H1 (cell line): Measurements from ENCODE around the gene RWDD3. TPM values are rescaled to one million over a fixed set of nuclear protein-coding genes. Genes with fewer than 3 reads are reported as not detected.

Source experiments
- CTCF ChIA-PET: fragments of 300-600 bp; sonication (Branson Sonifier 250); formaldehyde crosslinking; loops from one replicate; lab custom pipeline; 2021; ENCODE audit not compliant: partially characterized antibody; lab: Charles Lee
- POLR2A ChIA-PET: fragments of 300-600 bp; sonication (Branson Sonifier 250); formaldehyde crosslinking; loops from one replicate; lab custom pipeline; 2021; ENCODE audit warnings: inconsistent platforms; ENCODE audit not compliant: partially characterized antibody; lab: Charles Lee
- DNase-seq, 2 experiments: peaks; one replicate each; pipeline versions ENCODE4 v3.0.0 to v3.0.0-alpha.2; 2010 to 2022; ENCODE audit warnings: low spot score in 2 of 2, low read depth in 1 of 2, mixed read lengths in 1 of 2
- FAIRE-seq: peaks from 2 replicates; lab custom pipeline; 2011; peaks lifted over from hg19 to GRCh38; lab: Jason Lieb, UNC
- H2AFZ ChIP-seq: 2 replicates; pipeline ENCODE4 v1.8.1; 2012; ENCODE audit warnings: low read length, inconsistent platforms
- H2AK5ac ChIP-seq: 2 replicates; pipeline ENCODE4 v1.6.1; 2013; ENCODE audit warnings: low read depth, low read length
- H2BK120ac ChIP-seq: replicated peaks from 2 replicates; pipeline ENCODE3; 2013; ENCODE audit warnings: low read depth, low read length, inconsistent platforms
- H2BK12ac ChIP-seq: 2 replicates; pipeline ENCODE4 v1.6.1; 2013; ENCODE audit warnings: low read depth, low read length
- H2BK15ac ChIP-seq: 2 replicates; pipeline ENCODE4 v1.6.1; 2013; ENCODE audit warnings: low read length
- H2BK20ac ChIP-seq: 2 replicates; pipeline ENCODE4 v1.6.1; 2013; ENCODE audit warnings: low read length
- H2BK5ac ChIP-seq: 2 replicates; pipeline ENCODE4 v1.6.1; 2013; ENCODE audit warnings: low read depth, low read length
- H3K14ac ChIP-seq: 2 replicates; pipeline ENCODE4 v1.6.1; 2013; ENCODE audit warnings: inconsistent platforms; ENCODE audit not compliant: insufficient read length
- H3K18ac ChIP-seq: 2 replicates; pipeline ENCODE4 v1.6.1; 2013; ENCODE audit warnings: low read length; ENCODE audit errors: extremely low read depth
- H3K23ac ChIP-seq: 2 replicates; pipeline ENCODE4 v1.6.1; 2013; ENCODE audit warnings: inconsistent platforms; ENCODE audit not compliant: insufficient read length
- H3K23me2 ChIP-seq: 2 replicates; pipeline ENCODE4 v1.6.1; 2013; ENCODE audit warnings: low read depth, low read length
- H3K27ac ChIP-seq: 2 replicates; pipeline ENCODE4 v1.6.1; 2011; ENCODE audit warnings: low read depth, low read length, inconsistent platforms
- H3K27me3 ChIP-seq, 4 experiments: replicated peaks in 1 of 4; 1 replicate in 1 of 4; 2 replicates in 3 of 4; pipeline versions ENCODE4 v1.6.1 to v1.8.1; 2011 to 2013; ENCODE audit warnings: low read length in 3 of 4, mild to moderate bottlenecking in 3 of 4, inconsistent platforms in 2 of 4, mixed read lengths in 2 of 4, moderate library complexity in 1 of 4; ENCODE audit not compliant: control insufficient read depth in 3 of 4, insufficient read depth in 3 of 4; ENCODE audit errors: extremely low read depth in 1 of 4
- H3K36me3 ChIP-seq, 4 experiments: 2 replicates each; pipeline versions ENCODE4 v1.6.1 to v1.8.1; 2011 to 2013; ENCODE audit warnings: mild to moderate bottlenecking in 4 of 4, low read length in 3 of 4, moderate library complexity in 2 of 4, control low read depth in 1 of 4, inconsistent platforms in 1 of 4; ENCODE audit not compliant: insufficient read depth in 4 of 4, control insufficient read depth in 2 of 4
- H3K4ac ChIP-seq: replicated peaks from 2 replicates; pipeline ENCODE3; 2013; ENCODE audit warnings: low read length, low read depth, mixed read lengths, inconsistent platforms; ENCODE audit not compliant: insufficient read length
- H3K4me1 ChIP-seq, 4 experiments: replicated peaks in 1 of 4; 1 replicate in 1 of 4; 2 replicates in 3 of 4; pipeline versions ENCODE4 v1.6.1 to v1.8.1; 2011 to 2013; ENCODE audit warnings: low read length in 3 of 4, inconsistent platforms in 2 of 4, mixed read lengths in 1 of 4; ENCODE audit not compliant: insufficient read depth in 4 of 4, control insufficient read depth in 3 of 4
- H3K4me2 ChIP-seq, 2 experiments: 2 replicates each; pipeline versions ENCODE4 v1.6.1 to v1.8.1; 2011 to 2013; ENCODE audit warnings: low read depth in 2 of 2, low read length in 2 of 2, control low read depth in 1 of 2, inconsistent platforms in 1 of 2, mild to moderate bottlenecking in 1 of 2; ENCODE audit not compliant: insufficient read depth in 1 of 2
- H3K4me3 ChIP-seq, 4 experiments: fragments of 200-600, 300-600 bp in 1 of 4; sonication (generic), shearing (Covaris generic), sonication (Bioruptor Twin) in 1 of 4; 2 replicates each; pipeline versions ENCODE4 v1.5.1 to v1.8.1; 2011 to 2016; ENCODE audit warnings: low read length in 4 of 4, low read depth in 3 of 4, control low read depth in 2 of 4, inconsistent platforms in 2 of 4, mild to moderate bottlenecking in 2 of 4, mixed read lengths in 1 of 4, moderate library complexity in 1 of 4; ENCODE audit not compliant: insufficient read depth in 2 of 4; ENCODE audit errors: extremely low read depth in 1 of 4
- H3K56ac ChIP-seq: replicated peaks from 2 replicates; pipeline ENCODE3; 2013; ENCODE audit warnings: low read depth, mild to moderate bottlenecking, mixed read lengths, low read length, inconsistent platforms; ENCODE audit not compliant: insufficient read length
- H3K79me1 ChIP-seq: 2 replicates; pipeline ENCODE4 v1.6.1; 2013; ENCODE audit warnings: low read depth, low read length, control low read depth
- H3K79me2 ChIP-seq, 2 experiments: 2 replicates each; pipeline versions ENCODE4 v1.6.1 to v1.8.1; 2012 to 2013; ENCODE audit warnings: low read length in 2 of 2, mild to moderate bottlenecking in 2 of 2, inconsistent platforms in 1 of 2; ENCODE audit not compliant: insufficient read depth in 2 of 2, control insufficient read depth in 1 of 2
- H3K9ac ChIP-seq, 4 experiments: replicated peaks in 1 of 4; 1 replicate in 1 of 4; 2 replicates in 3 of 4; pipeline versions ENCODE4 v1.6.1 to v1.8.1; 2011 to 2013; ENCODE audit warnings: low read depth in 3 of 4, low read length in 3 of 4, control low read depth in 2 of 4, mild to moderate bottlenecking in 2 of 4, moderate library complexity in 2 of 4, inconsistent platforms in 1 of 4; ENCODE audit errors: extremely low read depth in 1 of 4
- H3K9me3 ChIP-seq, 2 experiments: 2 replicates each; pipeline versions ENCODE4 v1.6.1 to v1.8.1; 2012 to 2013; ENCODE audit warnings: mild to moderate bottlenecking in 2 of 2, moderate library complexity in 2 of 2, control low read depth in 1 of 2, inconsistent platforms in 1 of 2, low read depth in 1 of 2, low read length in 1 of 2, mixed read lengths in 1 of 2; ENCODE audit not compliant: insufficient read depth in 2 of 2
- H4K20me1 ChIP-seq, 2 experiments: replicated peaks in 1 of 2; 2 replicates each; pipeline versions ENCODE3 to v1.8.1; 2011 to 2013; ENCODE audit warnings: inconsistent platforms in 2 of 2, low read length in 2 of 2, mild to moderate bottlenecking in 1 of 2; ENCODE audit not compliant: insufficient read depth in 2 of 2, control insufficient read depth in 1 of 2
- H4K5ac ChIP-seq: 2 replicates; pipeline ENCODE4 v1.6.1; 2013; ENCODE audit warnings: low read length, low read depth, mixed read lengths, inconsistent platforms; ENCODE audit not compliant: insufficient read length
- H4K8ac ChIP-seq: 2 replicates; pipeline ENCODE4 v1.8.0; 2013; ENCODE audit warnings: mild to moderate bottlenecking, moderate library complexity, low read length, inconsistent platforms; ENCODE audit not compliant: insufficient read depth; ENCODE audit errors: extremely low read depth
- H4K91ac ChIP-seq: replicated peaks from 2 replicates; pipeline ENCODE3; 2013; ENCODE audit warnings: low read length, mixed read lengths, inconsistent platforms; ENCODE audit not compliant: insufficient read length
- ASH2L ChIP-seq: fragments of 200-600, 300-600 bp; sonication (generic); IDR thresholded peaks from one replicate; pipeline ENCODE4 v1.7.1; 2017; ENCODE audit warnings: low read length
- BCL11A ChIP-seq, 2 experiments: IDR thresholded peaks; one replicate each; pipeline ENCODE4 v1.6.1; 2011; ENCODE audit warnings: low read depth in 2 of 2, low read length in 2 of 2, mild to moderate bottlenecking in 2 of 2
- EGR1 ChIP-seq: IDR thresholded peaks from 2 replicates; pipeline ENCODE4 v1.6.1; 2011; ENCODE audit warnings: low read depth, low read length, borderline replicate concordance
- EZH2 ChIP-seq: fragments of 200-600 bp; sonication (generic); IDR thresholded peaks from 2 replicates; pipeline ENCODE4 v1.7.1; 2012; ENCODE audit warnings: low read depth, mild to moderate bottlenecking, moderate library complexity, low read length, inconsistent platforms; ENCODE audit not compliant: severe bottlenecking
- HDAC2 ChIP-seq, 2 experiments: fragments of 300-600 bp in 1 of 2; sonication (generic) in 1 of 2; IDR thresholded peaks; 2 replicates each; pipeline ENCODE4 v1.6.1; 2011 to 2012; ENCODE audit warnings: low read depth in 2 of 2, low read length in 2 of 2, mild to moderate bottlenecking in 2 of 2, moderate library complexity in 2 of 2, borderline replicate concordance in 1 of 2, inconsistent platforms in 1 of 2
- NANOG ChIP-seq: IDR thresholded peaks from 2 replicates; pipeline ENCODE4 v1.6.1; 2011; ENCODE audit warnings: low read length, low read depth, mild to moderate bottlenecking, inconsistent platforms; ENCODE audit not compliant: insufficient read depth, poor library complexity, severe bottlenecking
- POLR2A ChIP-seq, 2 experiments: IDR thresholded peaks; 1 replicate in 1 of 2; 2 replicates in 1 of 2; pipeline ENCODE4 v1.6.1; 2011; ENCODE audit warnings: low read depth in 2 of 2, low read length in 2 of 2, mild to moderate bottlenecking in 2 of 2; ENCODE audit errors: control extremely low read depth in 1 of 2
- RXRA ChIP-seq: IDR thresholded peaks from 2 replicates; pipeline ENCODE4 v1.6.1; 2011; ENCODE audit warnings: low read depth, mild to moderate bottlenecking, low read length, moderate library complexity; ENCODE audit not compliant: insufficient read depth
- SIN3A ChIP-seq, 2 experiments: IDR thresholded peaks in 1 of 2; conservative IDR thresholded peaks in 1 of 2; 2 replicates each; pipeline ENCODE4 v1.6.1; 2011 to 2012; ENCODE audit warnings: low read length in 2 of 2, improper control_type of control experiment in 1 of 2, low read depth in 1 of 2, mild to moderate bottlenecking in 1 of 2
- SP1 ChIP-seq: IDR thresholded peaks from 2 replicates; pipeline ENCODE4 v1.6.1; 2011; ENCODE audit warnings: low read depth, low read length
- TBP ChIP-seq: IDR thresholded peaks from 2 replicates; pipeline ENCODE4 v1.6.1; 2011; ENCODE audit warnings: low read depth, low read length, improper control_type of control experiment
- WGBS, 2 experiments: shearing (Covaris generic) in 1 of 2; methylation state at CpG; one replicate each; pipeline versions ENCODE4 v1.1.6 to v1.1.7; 2013 to 2015; ENCODE audit warnings: low lambda C conversion rate in 2 of 2, mixed read lengths in 2 of 2, inconsistent platforms in 1 of 2, low coverage in 1 of 2, missing lambda C conversion rate in 1 of 2; ENCODE audit not compliant: insufficient replicate concordance in 2 of 2, insufficient coverage in 1 of 2, insufficient read length in 1 of 2; ENCODE audit errors: extremely low coverage in 1 of 2, missing lambda C conversion rate in 1 of 2; 5-methylcytosine and 5-hydroxymethylcytosine counted together
- polyA plus RNA-seq, 7 experiments: library from polyadenylated mRNA; depleted of rRNA in 3 of 7; stranded (reverse) in 5 of 7; unstranded in 2 of 7; fragments of >200 nt in 5 of 7; fragments of 200-250 nt in 2 of 7; gene quantifications; 1 replicate in 5 of 7; 2 replicates in 1 of 7; 4 replicates in 1 of 7; pipeline versions ENCODE4 v1.2.1 to v1.2.3, GENCODE V29; 2011 to 2013; ENCODE audit warnings: missing spikeins in 2 of 7, mixed read lengths in 2 of 7
- total RNA-seq: library from RNA; stranded (reverse); fragmentation: NEBNext Ultra II Directional; extraction: Animal tissue kit (Norgen Biotek cat#: 25700); gene quantifications from 2 replicates; pipeline ENCODE4 v1.2.1, GENCODE V29; 2021
- TF ChIP-seq, protein P1 (sequence below): IDR thresholded peaks from 2 replicates; pipeline ENCODE4 v1.6.1; 2011; ENCODE audit warnings: low read depth, mild to moderate bottlenecking, low read length; ENCODE audit not compliant: insufficient read depth

The RWDD3 gene
- total and polyA plus RNA-seq, 2 of the 8 experiments (the other 6 are each of a cell fraction or from before 2014, with no cell fraction given): 7.9 to 14.5 TPM

- H3K27me3 ChIP-seq: no peaks in the 10 kb centered on the region
- H3K79me2 ChIP-seq: no peaks in the 10 kb centered on the region
- no peaks in the 10 kb centered on the region for H4K20me1 ChIP-seq
- POLR2A ChIA-PET: no interaction called here
- H3K4me2 ChIP-seq: no peak overlapping the region
- H3K4me3 ChIP-seq: no peak overlapping the region
- no peak overlapping the region for H4K8ac ChIP-seq
- no peak overlapping the region for H3K27ac ChIP-seq
- no peak overlapping the region for H4K5ac ChIP-seq
- H3K56ac ChIP-seq: no peak overlapping the region
- H3K79me1 ChIP-seq: no peaks in the 10 kb centered on the region
- FAIRE-seq (no peak), DNase-seq (no peak)
- H2AFZ ChIP-seq: no peak overlapping the region
- no peaks in the 10 kb centered on the region for H3K36me3 ChIP-seq
- no peak overlapping the region for H3K4ac ChIP-seq
- H3K9ac ChIP-seq: no peak overlapping the region
- no peaks in the 10 kb centered on the region for H3K23me2 ChIP-seq
- WGBS, 2 experiments: 87% methylated on average over 4 of the region's 4 CpGs; no CpG with 5 or more reads in 1 of the 2 experiments
- no peak overlapping the region for H2BK20ac ChIP-seq
- H2BK120ac ChIP-seq: no peak overlapping the region
- H3K23ac ChIP-seq: no peak overlapping the region
- H3K4me1 ChIP-seq: peaks cover 0 to 5% (median 4%) of the 10 kb centered on the region in 4 experiments; a peak in 3 of 7 replicates
- H2BK15ac ChIP-seq: no peak overlapping the region
- H4K91ac ChIP-seq: no peak overlapping the region
- no peak overlapping the region for H3K14ac ChIP-seq
- no peak overlapping the region for H3K18ac ChIP-seq
- H3K9me3 ChIP-seq: no peaks in the 10 kb centered on the region; a peak in 1 of 4 replicates
- H2BK12ac ChIP-seq: no peak overlapping the region
- CTCF ChIA-PET: interaction anchor here (0.6 kb wide), 1 partner anchor 379 kb away, joined by 5 read pairs; no protein-coding TSS in a partner anchor
- no peak overlapping the region for H2AK5ac ChIP-seq
- no peak overlapping the region for H2BK5ac ChIP-seq
- TF ChIP-seq EZH2 (no peak), SIN3A (conservative IDR thresholded peaks at IDR 0.05 in 1 of 2, IDR thresholded peaks at IDR 0.05 in 1 of 2; ENCODE audit: low read depth in 1 of 2, low read length in 2 of 2) (no peak), SP1 (no peak), TBP (no peak), ASH2L (no peak), HDAC2 (IDR thresholded peaks at IDR 0.05; ENCODE audit: borderline replicate concordance in 1 of 2, low read depth in 2 of 2, low read length in 2 of 2) (no peak), BCL11A (IDR thresholded peaks at IDR 0.05; ENCODE audit: low read depth in 2 of 2, low read length in 2 of 2) (no peak), RXRA (no peak), NANOG (no peak), POLR2A (IDR thresholded peaks at IDR 0.05; ENCODE audit: control extremely low read depth in 1 of 2, low read depth in 2 of 2, low read length in 2 of 2) (no peak), EGR1 (no peak)
- TF ChIP-seq, protein P1, sequence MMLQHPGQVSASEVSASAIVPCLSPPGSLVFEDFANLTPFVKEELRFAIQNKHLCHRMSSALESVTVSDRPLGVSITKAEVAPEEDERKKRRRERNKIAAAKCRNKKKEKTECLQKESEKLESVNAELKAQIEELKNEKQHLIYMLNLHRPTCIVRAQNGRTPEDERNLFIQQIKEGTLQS: no peak
These were observed 14.6 kb upstream of the RWDD3 start for GRCh38 chr1:95219407-95219806.
